HEK293 (cell line): ENCODE measurements around the gene HDDC3.

ENCODE experiments used
- CTCF ChIA-PET: fragments of 350-600 bp; formaldehyde crosslinking; extraction: SDS; loops from one replicate; lab custom pipeline; 2021; ENCODE audit warnings: antibody characterized with exemption; lab: Yijun Ruan, JAX
- POLR2A ChIA-PET: fragments of 300-600 bp; formaldehyde crosslinking; extraction: SDS; loops from one replicate; lab custom pipeline; 2020; ENCODE audit warnings: antibody characterized with exemption, inconsistent platforms; lab: Yijun Ruan, JAX
- H3K27ac ChIP-seq: fragments of 200-500 bp; sonication (Bioruptor generic); 2 replicates; pipeline ENCODE4 v1.5.1; 2014; ENCODE audit warnings: low read depth, low read length, control low read depth, inconsistent platforms; ENCODE audit errors: extremely low read depth
- H3K36me3 ChIP-seq, 2 experiments: fragments of 200-500 bp in 1 of 2; sonication (Bioruptor generic) in 1 of 2; 1 replicate in 1 of 2; 2 replicates in 1 of 2; pipeline ENCODE4 v1.5.1; 2014 to 2017; ENCODE audit warnings: inconsistent platforms in 2 of 2, low read length in 2 of 2; ENCODE audit not compliant: control insufficient read depth in 2 of 2, insufficient read depth in 1 of 2
- H3K4me1 ChIP-seq: fragments of 200-500 bp; sonication (Bioruptor generic); 2 replicates; pipeline ENCODE4 v1.5.1; 2014; ENCODE audit warnings: mild to moderate bottlenecking, low read length, inconsistent platforms; ENCODE audit not compliant: control insufficient read depth, insufficient read depth
- H3K4me3 ChIP-seq: 2 replicates; pipeline ENCODE4 v1.5.1; 2011; ENCODE audit warnings: low read depth, mild to moderate bottlenecking, control low read depth, low read length, moderate library complexity
- H3K9me3 ChIP-seq: fragments of 200-500 bp; sonication (Bioruptor generic); 2 replicates; pipeline ENCODE4 v1.5.1; 2014; ENCODE audit warnings: low read depth, low read length, inconsistent platforms; ENCODE audit not compliant: control insufficient read depth, insufficient read depth
- EGR2 ChIP-seq: fragments of 450-650 bp; formaldehyde crosslinking; IDR thresholded peaks from 2 replicates; pipeline ENCODE4 v1.5.1; 2016; ENCODE audit warnings: low read depth, missing biosample characterization, missing genetic modification characterization
- HOXC10 ChIP-seq: sonication (generic); formaldehyde crosslinking; IDR thresholded peaks from 2 replicates; pipeline ENCODE4 v1.8.1; 2023; ENCODE audit warnings: mild to moderate bottlenecking, missing genetic modification reagents
- HOXD13 ChIP-seq: sonication (generic); formaldehyde crosslinking; IDR thresholded peaks from 2 replicates; pipeline ENCODE4 v1.8.0; 2022; ENCODE audit warnings: missing genetic modification reagents, borderline replicate concordance
- KLF7 ChIP-seq: fragments of 450-650 bp; formaldehyde crosslinking; IDR thresholded peaks from 2 replicates; pipeline ENCODE4 v1.5.1; 2016; ENCODE audit warnings: missing biosample characterization, missing genetic modification characterization, borderline replicate concordance
- MYNN ChIP-seq: fragments of 450-650 bp; formaldehyde crosslinking; IDR thresholded peaks from 2 replicates; pipeline ENCODE4 v1.5.1; 2016; ENCODE audit warnings: missing biosample characterization, missing genetic modification characterization, borderline replicate concordance
- REPIN1 ChIP-seq: fragments of 450-650 bp; formaldehyde crosslinking; IDR thresholded peaks from 2 replicates; pipeline ENCODE4 v1.5.1; 2017; ENCODE audit warnings: missing biosample characterization, missing genetic modification characterization, low read depth
- SP7 ChIP-seq: fragments of 450-650 bp; formaldehyde crosslinking; IDR thresholded peaks from 2 replicates; pipeline ENCODE4 v1.5.1; 2016; ENCODE audit warnings: missing biosample characterization, missing genetic modification characterization
- ZEB2 ChIP-seq: fragments of 450-650 bp; formaldehyde crosslinking; IDR thresholded peaks from 2 replicates; pipeline ENCODE4 v1.5.1; 2016; ENCODE audit warnings: missing biosample characterization, missing genetic modification characterization
- ZFHX2 ChIP-seq: fragments of 450-650 bp; formaldehyde crosslinking; conservative IDR thresholded peaks from 2 replicates; pipeline ENCODE4 v1.5.1; 2016; ENCODE audit warnings: missing biosample characterization, missing genetic modification characterization
- ZFP3 ChIP-seq: fragments of 450-650 bp; formaldehyde crosslinking; IDR thresholded peaks from 2 replicates; pipeline ENCODE4 v1.5.1; 2016; ENCODE audit warnings: low read depth, missing biosample characterization, missing genetic modification characterization
- ZFP37 ChIP-seq: fragments of 450-650 bp; formaldehyde crosslinking; IDR thresholded peaks from 2 replicates; pipeline ENCODE4 v1.5.1; 2016; ENCODE audit warnings: missing biosample characterization, missing genetic modification characterization
- ZNF114 ChIP-seq: fragments of 450-650 bp; formaldehyde crosslinking; IDR thresholded peaks from 2 replicates; pipeline ENCODE4 v1.5.0; 2017; ENCODE audit warnings: missing biosample characterization, missing genetic modification characterization
- ZNF133 ChIP-seq: fragments of 450-650 bp; formaldehyde crosslinking; IDR thresholded peaks from 2 replicates; pipeline ENCODE4 v1.5.1; 2016; ENCODE audit warnings: missing biosample characterization, missing genetic modification characterization
- ZNF18 ChIP-seq: fragments of 450-650 bp; formaldehyde crosslinking; IDR thresholded peaks from 2 replicates; pipeline ENCODE4 v1.5.1; 2016; ENCODE audit warnings: missing biosample characterization, missing genetic modification characterization
- ZNF214 ChIP-seq: fragments of 450-650 bp; formaldehyde crosslinking; IDR thresholded peaks from 2 replicates; pipeline ENCODE4 v1.5.1; 2017; ENCODE audit warnings: missing biosample characterization, mild to moderate bottlenecking, missing genetic modification characterization, borderline replicate concordance
- ZNF335 ChIP-seq: fragments of 450-650 bp; formaldehyde crosslinking; conservative IDR thresholded peaks from 2 replicates; pipeline ENCODE4 v1.5.1; 2016; ENCODE audit warnings: missing biosample characterization, missing genetic modification characterization
- ZNF404 ChIP-seq: fragments of 450-650 bp; formaldehyde crosslinking; IDR thresholded peaks from 2 replicates; pipeline ENCODE4 v1.5.1; 2017; ENCODE audit warnings: missing biosample characterization, missing genetic modification characterization
- ZNF426 ChIP-seq: fragments of 450-650 bp; formaldehyde crosslinking; IDR thresholded peaks from 2 replicates; pipeline ENCODE4 v1.5.1; 2017; ENCODE audit warnings: missing biosample characterization, missing genetic modification characterization, mild to moderate bottlenecking, inconsistent platforms, moderate library complexity
- ZNF473 ChIP-seq: fragments of 450-650 bp; formaldehyde crosslinking; IDR thresholded peaks from 2 replicates; pipeline ENCODE4 v1.5.1; 2017; ENCODE audit warnings: missing biosample characterization, missing genetic modification characterization
- ZNF521 ChIP-seq: fragments of 450-650 bp; formaldehyde crosslinking; IDR thresholded peaks from 2 replicates; pipeline ENCODE4 v1.5.1; 2017; ENCODE audit warnings: missing biosample characterization, mild to moderate bottlenecking, missing genetic modification characterization
- ZNF529 ChIP-seq: fragments of 450-650 bp; formaldehyde crosslinking; IDR thresholded peaks from 2 replicates; pipeline ENCODE4 v1.5.1; 2017; ENCODE audit warnings: missing genetic modification characterization, missing biosample characterization; ENCODE audit not compliant: insufficient replicate concordance
- ZNF561 ChIP-seq: fragments of 450-650 bp; IDR thresholded peaks from 2 replicates; pipeline ENCODE4 v1.5.1; 2018; ENCODE audit warnings: missing biosample characterization, missing genetic modification characterization, borderline replicate concordance
- ZNF596 ChIP-seq: fragments of 450-650 bp; IDR thresholded peaks from 2 replicates; pipeline ENCODE4 v1.5.0; 2018; ENCODE audit warnings: missing biosample characterization, mild to moderate bottlenecking, missing genetic modification characterization, moderate library complexity
- ZNF747 ChIP-seq: fragments of 450-650 bp; formaldehyde crosslinking; IDR thresholded peaks from 2 replicates; pipeline ENCODE4 v1.5.1; 2016; ENCODE audit warnings: missing biosample characterization, missing genetic modification characterization
- TF ChIP-seq, protein P1 (sequence below): fragments of 450-650 bp; formaldehyde crosslinking; IDR thresholded peaks from 2 replicates; pipeline ENCODE4 v1.5.1; 2016; ENCODE audit warnings: missing biosample characterization, missing genetic modification characterization
- TF ChIP-seq, protein P2 (sequence below): fragments of 450-650 bp; formaldehyde crosslinking; IDR thresholded peaks from 2 replicates; pipeline ENCODE4 v1.5.1; 2016; ENCODE audit warnings: missing biosample characterization, missing genetic modification characterization
- TF ChIP-seq, protein P3 (sequence below): fragments of 450-650 bp; formaldehyde crosslinking; IDR thresholded peaks from 2 replicates; pipeline ENCODE4 v1.5.1; 2016; ENCODE audit warnings: missing biosample characterization, missing genetic modification characterization

Gene HDDC3

DNA sequence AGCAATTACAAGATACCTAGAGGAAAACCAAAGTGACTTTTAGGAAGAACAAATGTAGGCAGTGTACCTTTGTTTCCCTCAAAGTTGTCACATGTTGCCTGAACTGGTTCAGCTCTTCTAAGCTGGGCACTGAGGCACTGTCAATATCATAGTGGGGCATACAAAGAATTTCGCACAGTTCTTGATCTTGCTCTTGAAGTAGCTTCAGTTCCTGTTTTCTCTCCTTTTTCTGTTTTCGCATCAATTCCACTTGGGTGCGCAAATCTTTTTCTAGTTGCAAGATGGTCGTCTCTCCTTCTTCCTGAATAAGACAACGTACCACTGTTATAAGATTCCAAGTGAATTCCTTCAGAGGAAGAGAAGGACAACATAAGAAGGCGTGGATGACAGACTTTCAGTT, 49.3 kb upstream of the HDDC3 start (continued):
- TF ChIP-seq, protein P1, sequence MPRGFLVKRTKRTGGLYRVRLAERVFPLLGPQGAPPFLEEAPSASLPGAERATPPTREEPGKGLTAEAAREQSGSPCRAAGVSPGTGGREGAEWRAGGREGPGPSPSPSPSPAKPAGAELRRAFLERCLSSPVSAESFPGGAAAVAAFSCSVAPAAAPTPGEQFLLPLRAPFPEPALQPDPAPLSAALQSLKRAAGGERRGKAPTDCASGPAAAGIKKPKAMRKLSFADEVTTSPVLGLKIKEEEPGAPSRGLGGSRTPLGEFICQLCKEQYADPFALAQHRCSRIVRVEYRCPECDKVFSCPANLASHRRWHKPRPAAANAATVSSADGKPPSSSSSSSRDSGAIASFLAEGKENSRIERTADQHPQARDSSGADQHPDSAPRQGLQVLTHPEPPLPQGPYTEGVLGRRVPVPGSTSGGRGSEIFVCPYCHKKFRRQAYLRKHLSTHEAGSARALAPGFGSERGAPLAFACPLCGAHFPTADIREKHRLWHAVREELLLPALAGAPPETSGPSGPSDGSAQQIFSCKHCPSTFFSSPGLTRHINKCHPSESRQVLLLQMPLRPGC (tag by site-specific recombination): no peak
- TF ChIP-seq ZFHX2 (tag by site-specific recombination) (no peak), REPIN1 (tag by site-specific recombination) (no peak), MYNN (tag by site-specific recombination) (no peak)
- TF ChIP-seq, protein P2, sequence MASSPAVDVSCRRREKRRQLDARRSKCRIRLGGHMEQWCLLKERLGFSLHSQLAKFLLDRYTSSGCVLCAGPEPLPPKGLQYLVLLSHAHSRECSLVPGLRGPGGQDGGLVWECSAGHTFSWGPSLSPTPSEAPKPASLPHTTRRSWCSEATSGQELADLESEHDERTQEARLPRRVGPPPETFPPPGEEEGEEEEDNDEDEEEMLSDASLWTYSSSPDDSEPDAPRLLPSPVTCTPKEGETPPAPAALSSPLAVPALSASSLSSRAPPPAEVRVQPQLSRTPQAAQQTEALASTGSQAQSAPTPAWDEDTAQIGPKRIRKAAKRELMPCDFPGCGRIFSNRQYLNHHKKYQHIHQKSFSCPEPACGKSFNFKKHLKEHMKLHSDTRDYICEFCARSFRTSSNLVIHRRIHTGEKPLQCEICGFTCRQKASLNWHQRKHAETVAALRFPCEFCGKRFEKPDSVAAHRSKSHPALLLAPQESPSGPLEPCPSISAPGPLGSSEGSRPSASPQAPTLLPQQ (tag by site-specific recombination): no peak

GRCh38 chr15:90979582-90979981, 47.2 kb upstream of the HDDC3 start:
- ChIA-PET CTCF (interaction anchor here (0.6 to 6.6 kb wide), 7 partner anchors 8 to 292 kb away, joined by 3 to 43 read pairs (median 4); partner anchors contain the start of gene RCCD1), POLR2A (interaction anchor here (0.7 to 1.5 kb wide), 3 partner anchors 9 to 17 kb away, joined by 3 to 6 read pairs (median 3); no protein-coding TSS in a partner anchor)
- H3K9me3 ChIP-seq: no peaks in the 10 kb centered on the region
- peaks cover 96 to 99% of the 10 kb centered on the region in 2 experiments for H3K36me3 ChIP-seq
- no peak overlapping the region for H3K4me3 ChIP-seq
- TF ChIP-seq ZNF561 (tag by site-specific recombination) (no peak), ZNF426 (tag by site-specific recombination) (no peak), ZFP37 (tag by site-specific recombination) (no peak), ZNF529 (no peak)
- H3K27ac ChIP-seq: no peak overlapping the region
- H3K4me1 ChIP-seq: no peaks in the 10 kb centered on the region

- ChIA-PET CTCF (interaction anchor here (0.8 kb wide), 1 partner anchor 18 kb away, joined by 3 read pairs; no protein-coding TSS in a partner anchor), POLR2A (no interaction called here)
- Histone ChIP-seq H3K36me3 (peaks cover 94 to 100% of the 10 kb centered on the region in 2 experiments), H3K4me1 (no peaks in the 10 kb centered on the region), H3K4me3 (no peak overlapping the region), H3K9me3 (no peaks in the 10 kb centered on the region), H3K27ac (no peak overlapping the region)
- TF ChIP-seq HOXD13 (CRISPR knock-in tag): no peak
- TF ChIP-seq ZNF335: no peak
- TF ChIP-seq ZEB2 (tag by site-specific recombination): no peak
- TF ChIP-seq, protein P2 (tag by site-specific recombination): no peak
- TF ChIP-seq ZFP3: no peak
- no peak for TF ChIP-seq EGR2 (tag by site-specific recombination)
- TF ChIP-seq HOXC10: no peak
- TF ChIP-seq SP7 (tag by site-specific recombination): no peak
- no peak for TF ChIP-seq ZNF133 (tag by site-specific recombination)
- TF ChIP-seq ZNF747 (tag by site-specific recombination): no peak
- no peak for TF ChIP-seq ZNF18 (tag by site-specific recombination)
- no peak for TF ChIP-seq KLF7 (tag by site-specific recombination)
- TF ChIP-seq ZNF214 (tag by site-specific recombination): no peak
- TF ChIP-seq ZNF521 (tag by site-specific recombination): no peak
- TF ChIP-seq ZNF596 (tag by site-specific recombination): no peak
- TF ChIP-seq ZNF114 (tag by site-specific recombination): no peak
- no peak for TF ChIP-seq ZNF404 (tag by site-specific recombination)
- TF ChIP-seq ZNF473: no peak
- TF ChIP-seq, protein P3, sequence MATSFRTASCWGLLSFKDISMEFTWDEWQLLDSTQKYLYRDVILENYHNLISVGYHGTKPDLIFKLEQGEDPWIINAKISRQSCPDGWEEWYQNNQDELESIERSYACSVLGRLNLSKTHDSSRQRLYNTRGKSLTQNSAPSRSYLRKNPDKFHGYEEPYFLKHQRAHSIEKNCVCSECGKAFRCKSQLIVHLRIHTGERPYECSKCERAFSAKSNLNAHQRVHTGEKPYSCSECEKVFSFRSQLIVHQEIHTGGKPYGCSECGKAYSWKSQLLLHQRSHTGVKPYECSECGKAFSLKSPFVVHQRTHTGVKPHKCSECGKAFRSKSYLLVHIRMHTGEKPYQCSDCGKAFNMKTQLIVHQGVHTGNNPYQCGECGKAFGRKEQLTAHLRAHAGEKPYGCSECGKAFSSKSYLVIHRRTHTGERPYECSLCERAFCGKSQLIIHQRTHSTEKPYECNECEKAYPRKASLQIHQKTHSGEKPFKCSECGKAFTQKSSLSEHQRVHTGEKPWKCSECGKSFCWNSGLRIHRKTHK (tag by site-specific recombination): no peak
Measured at GRCh38 chr15:90974216-90974615, 41.9 kb upstream of the HDDC3 start.
